HepG2 (cell line): Measurements from ENCODE around the gene KRCC1. TPM values are rescaled to one million over a fixed set of nuclear protein-coding genes. Genes with fewer than 3 reads are reported as not detected.
A peak's percentile ranks its signal among the peaks of the same experiment; 100 is the strongest.

Source experiments
- FOXC1 ChIP-seq: sonication (generic); formaldehyde crosslinking; IDR thresholded peaks from 2 replicates; pipeline ENCODE4 v1.8.0; 2022; ENCODE audit warnings: mild to moderate bottlenecking, missing genetic modification reagents, borderline replicate concordance
- JUNB ChIP-seq: sonication (generic); formaldehyde crosslinking; IDR thresholded peaks from 2 replicates; pipeline ENCODE4 v1.8.0; 2022; ENCODE audit warnings: missing genetic modification reagents, mild to moderate bottlenecking, borderline replicate concordance
- LCORL ChIP-seq, 2 experiments: fragments of 450-650 bp in 1 of 2; sonication (generic) in 1 of 2; formaldehyde crosslinking in 1 of 2; IDR thresholded peaks; 2 replicates each; pipeline versions ENCODE4 v1.5.0 to v1.6.1; 2017 to 2020; ENCODE audit warnings: antibody characterized with exemption in 1 of 2, missing genetic modification reagents in 1 of 2
- SOX6 ChIP-seq, 2 experiments: fragments of 450-650 bp in 1 of 2; sonication (generic) in 1 of 2; formaldehyde crosslinking in 1 of 2; IDR thresholded peaks; 2 replicates each; pipeline versions ENCODE4 v1.4.0 to v1.6.1; 2017 to 2020; ENCODE audit warnings: antibody characterized with exemption in 1 of 2, mild to moderate bottlenecking in 1 of 2, missing genetic modification reagents in 1 of 2
- SRSF1 ChIP-seq: fragments of 200-400 bp; formaldehyde crosslinking; optimal IDR thresholded peaks from 2 replicates; pipeline ENCODE3; 2017; ENCODE audit warnings: mild to moderate bottlenecking, low read depth, low read length, moderate library complexity
- TCF12 ChIP-seq, 2 experiments: fragments of 450-650 bp in 1 of 2; sonication (generic) in 1 of 2; formaldehyde crosslinking in 1 of 2; IDR thresholded peaks; 2 replicates each; pipeline versions ENCODE4 v1.6.1 to v1.8.0; 2017 to 2022; ENCODE audit warnings: antibody characterized with exemption in 1 of 2, mild to moderate bottlenecking in 1 of 2, missing genetic modification reagents in 1 of 2, moderate library complexity in 1 of 2
- ZFP1 ChIP-seq: IDR thresholded peaks from 2 replicates; pipeline ENCODE4 v1.6.1; 2016
- polyA plus RNA-seq, 8 experiments: library from polyadenylated mRNA; depleted of rRNA in 3 of 8; stranded (reverse) in 7 of 8; unstranded in 1 of 8; fragments of >200 nt; fragmentation: Illumina TruSeq in 4 of 8; extraction: Trizol in 4 of 8; gene quantifications; 2 replicates each; pipeline versions ENCODE4 v1.2.1 to v1.2.3, GENCODE V29; 2011 to 2016; ENCODE audit warnings: low read depth in 4 of 8, missing spikeins in 1 of 8, mixed read lengths in 1 of 8; ENCODE audit not compliant: insufficient read depth in 1 of 8
- total RNA-seq, 5 experiments: library from RNA; depleted of rRNA; stranded (reverse); fragments of >200 nt; fragmentation: Illumina TruSeq; extraction: Trizol; gene quantifications; 2 replicates each; pipeline ENCODE4 v1.2.3, GENCODE V29; 2016; ENCODE audit warnings: low read depth in 1 of 5
- TF ChIP-seq, protein P1 (sequence below): sonication (generic); formaldehyde crosslinking; IDR thresholded peaks from 2 replicates; pipeline ENCODE4 v1.4.0; 2020; ENCODE audit warnings: missing genetic modification reagents, borderline replicate concordance
- TF ChIP-seq, protein P2 (sequence below): sonication (generic); formaldehyde crosslinking; IDR thresholded peaks from 2 replicates; pipeline ENCODE4 v1.4.0; 2020; ENCODE audit warnings: mild to moderate bottlenecking, low read depth, missing genetic modification reagents
- TF ChIP-seq, protein P3 (sequence below), 2 experiments: sonication (generic) in 1 of 2; formaldehyde crosslinking in 1 of 2; IDR thresholded peaks; 2 replicates each; pipeline versions ENCODE4 v1.4.0 to v1.6.1; 2016 to 2020; ENCODE audit warnings: borderline replicate concordance in 1 of 2, low read depth in 1 of 2, mild to moderate bottlenecking in 1 of 2, missing genetic modification reagents in 1 of 2
- TF ChIP-seq, protein P4 (sequence below): sonication (generic); formaldehyde crosslinking; IDR thresholded peaks from 2 replicates; pipeline ENCODE4 v1.9.0; 2021; ENCODE audit warnings: missing genetic modification reagents, borderline replicate concordance
- TF ChIP-seq, protein P5 (sequence below): IDR thresholded peaks from 2 replicates; pipeline ENCODE4 v1.6.1; 2016

KRCC1 gene
- total and polyA plus RNA-seq, 2 of the 13 experiments (the other 11 are each of a cell fraction or from before 2014, with no cell fraction given), result 6.5 to 7.7 TPM

DNA sequence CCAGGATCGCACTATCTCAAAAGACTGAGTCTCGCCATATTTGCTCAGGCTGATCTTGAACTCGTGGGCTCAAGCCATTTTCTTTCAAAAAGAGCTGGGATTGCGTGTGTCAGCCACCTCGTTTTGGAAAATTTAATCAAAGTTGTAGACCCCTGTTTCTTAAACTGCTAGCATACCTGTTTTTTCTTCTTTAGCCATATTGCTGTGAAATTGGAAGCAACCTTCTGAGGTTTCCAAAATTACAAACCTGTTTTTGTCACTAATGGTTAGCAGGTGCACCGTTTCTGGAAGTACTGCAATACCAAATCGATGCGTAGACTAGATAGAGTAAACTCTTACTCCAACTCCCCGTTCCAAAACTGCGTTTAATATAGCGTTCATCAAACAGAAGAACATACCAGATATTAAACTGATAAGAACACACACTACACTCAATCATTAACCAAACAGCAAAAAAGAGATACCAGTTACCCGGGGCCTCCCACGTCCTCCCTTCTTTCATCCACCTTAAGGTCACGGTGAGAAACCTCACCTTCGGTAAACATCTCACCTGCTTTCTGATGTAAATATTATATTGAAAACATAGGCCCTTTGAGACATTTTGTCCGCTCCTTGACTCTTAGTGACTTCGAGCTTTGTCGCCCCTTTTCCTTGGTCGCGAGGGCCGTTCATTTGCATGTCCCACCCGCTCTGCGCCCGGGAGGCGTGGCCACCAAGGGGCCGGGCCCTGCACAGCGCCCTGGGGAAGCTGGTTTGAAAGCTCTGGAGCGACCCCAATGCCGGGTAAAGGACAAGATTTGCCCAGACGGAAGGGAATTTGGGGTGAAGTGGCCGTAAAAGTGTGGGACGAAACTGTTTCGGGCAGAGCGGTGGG lies 39.3 kb downstream of the KRCC1 start, which contains the start of gene RNU2-63P (continued):
- TF ChIP-seq JUNB (peak; percentile 79), ZFP1 (CRISPR knock-in tag) (peak; percentile 67), FOXC1 (CRISPR knock-in tag) (peak; percentile 66; the same call in 1 of the 2 replicates), SRSF1 (no peak), LCORL (IDR thresholded peaks at IDR 0.05) (no peak), LCORL (CRISPR knock-in tag; IDR thresholded peaks at IDR 0.05) (peak; percentile 48; the same call in 1 of the 2 replicates), SOX6 (IDR thresholded peaks at IDR 0.05) (no peak), SOX6 (CRISPR knock-in tag; IDR thresholded peaks at IDR 0.05) (peak; percentile 42; the same call in 1 of the 2 replicates), TCF12 (IDR thresholded peaks at IDR 0.05) (no peak), TCF12 (CRISPR knock-in tag; IDR thresholded peaks at IDR 0.05) (peak; percentile 80; the same call in 1 of the 2 replicates)
- TF ChIP-seq, protein P1, sequence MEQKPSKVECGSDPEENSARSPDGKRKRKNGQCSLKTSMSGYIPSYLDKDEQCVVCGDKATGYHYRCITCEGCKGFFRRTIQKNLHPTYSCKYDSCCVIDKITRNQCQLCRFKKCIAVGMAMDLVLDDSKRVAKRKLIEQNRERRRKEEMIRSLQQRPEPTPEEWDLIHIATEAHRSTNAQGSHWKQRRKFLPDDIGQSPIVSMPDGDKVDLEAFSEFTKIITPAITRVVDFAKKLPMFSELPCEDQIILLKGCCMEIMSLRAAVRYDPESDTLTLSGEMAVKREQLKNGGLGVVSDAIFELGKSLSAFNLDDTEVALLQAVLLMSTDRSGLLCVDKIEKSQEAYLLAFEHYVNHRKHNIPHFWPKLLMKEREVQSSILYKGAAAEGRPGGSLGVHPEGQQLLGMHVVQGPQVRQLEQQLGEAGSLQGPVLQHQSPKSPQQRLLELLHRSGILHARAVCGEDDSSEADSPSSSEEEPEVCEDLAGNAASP (CRISPR knock-in tag), result peak; percentile 30
- TF ChIP-seq, protein P2, sequence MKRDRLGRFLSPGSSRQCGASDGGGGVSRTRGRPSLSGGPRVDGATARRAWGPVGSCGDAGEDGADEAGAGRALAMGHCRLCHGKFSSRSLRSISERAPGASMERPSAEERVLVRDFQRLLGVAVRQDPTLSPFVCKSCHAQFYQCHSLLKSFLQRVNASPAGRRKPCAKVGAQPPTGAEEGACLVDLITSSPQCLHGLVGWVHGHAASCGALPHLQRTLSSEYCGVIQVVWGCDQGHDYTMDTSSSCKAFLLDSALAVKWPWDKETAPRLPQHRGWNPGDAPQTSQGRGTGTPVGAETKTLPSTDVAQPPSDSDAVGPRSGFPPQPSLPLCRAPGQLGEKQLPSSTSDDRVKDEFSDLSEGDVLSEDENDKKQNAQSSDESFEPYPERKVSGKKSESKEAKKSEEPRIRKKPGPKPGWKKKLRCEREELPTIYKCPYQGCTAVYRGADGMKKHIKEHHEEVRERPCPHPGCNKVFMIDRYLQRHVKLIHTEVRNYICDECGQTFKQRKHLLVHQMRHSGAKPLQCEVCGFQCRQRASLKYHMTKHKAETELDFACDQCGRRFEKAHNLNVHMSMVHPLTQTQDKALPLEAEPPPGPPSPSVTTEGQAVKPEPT (CRISPR knock-in tag), result 0 out of 2 replicates have a peak, but pooled peaks have one; percentile 88
- TF ChIP-seq, protein P3, sequence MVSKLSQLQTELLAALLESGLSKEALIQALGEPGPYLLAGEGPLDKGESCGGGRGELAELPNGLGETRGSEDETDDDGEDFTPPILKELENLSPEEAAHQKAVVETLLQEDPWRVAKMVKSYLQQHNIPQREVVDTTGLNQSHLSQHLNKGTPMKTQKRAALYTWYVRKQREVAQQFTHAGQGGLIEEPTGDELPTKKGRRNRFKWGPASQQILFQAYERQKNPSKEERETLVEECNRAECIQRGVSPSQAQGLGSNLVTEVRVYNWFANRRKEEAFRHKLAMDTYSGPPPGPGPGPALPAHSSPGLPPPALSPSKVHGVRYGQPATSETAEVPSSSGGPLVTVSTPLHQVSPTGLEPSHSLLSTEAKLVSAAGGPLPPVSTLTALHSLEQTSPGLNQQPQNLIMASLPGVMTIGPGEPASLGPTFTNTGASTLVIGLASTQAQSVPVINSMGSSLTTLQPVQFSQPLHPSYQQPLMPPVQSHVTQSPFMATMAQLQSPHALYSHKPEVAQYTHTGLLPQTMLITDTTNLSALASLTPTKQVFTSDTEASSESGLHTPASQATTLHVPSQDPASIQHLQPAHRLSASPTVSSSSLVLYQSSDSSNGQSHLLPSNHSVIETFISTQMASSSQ (IDR thresholded peaks at IDR 0.05; ENCODE audit: low read depth), result peak; percentile 81; the same call in 1 of the 2 replicates
- TF ChIP-seq, protein P3 (CRISPR knock-in tag; IDR thresholded peaks at IDR 0.05; ENCODE audit: borderline replicate concordance), result peak; percentile 77; the same call in 1 of the 2 replicates
- TF ChIP-seq, protein P4, sequence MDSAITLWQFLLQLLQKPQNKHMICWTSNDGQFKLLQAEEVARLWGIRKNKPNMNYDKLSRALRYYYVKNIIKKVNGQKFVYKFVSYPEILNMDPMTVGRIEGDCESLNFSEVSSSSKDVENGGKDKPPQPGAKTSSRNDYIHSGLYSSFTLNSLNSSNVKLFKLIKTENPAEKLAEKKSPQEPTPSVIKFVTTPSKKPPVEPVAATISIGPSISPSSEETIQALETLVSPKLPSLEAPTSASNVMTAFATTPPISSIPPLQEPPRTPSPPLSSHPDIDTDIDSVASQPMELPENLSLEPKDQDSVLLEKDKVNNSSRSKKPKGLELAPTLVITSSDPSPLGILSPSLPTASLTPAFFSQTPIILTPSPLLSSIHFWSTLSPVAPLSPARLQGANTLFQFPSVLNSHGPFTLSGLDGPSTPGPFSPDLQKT (CRISPR knock-in tag), result no peak
- TF ChIP-seq, protein P5, sequence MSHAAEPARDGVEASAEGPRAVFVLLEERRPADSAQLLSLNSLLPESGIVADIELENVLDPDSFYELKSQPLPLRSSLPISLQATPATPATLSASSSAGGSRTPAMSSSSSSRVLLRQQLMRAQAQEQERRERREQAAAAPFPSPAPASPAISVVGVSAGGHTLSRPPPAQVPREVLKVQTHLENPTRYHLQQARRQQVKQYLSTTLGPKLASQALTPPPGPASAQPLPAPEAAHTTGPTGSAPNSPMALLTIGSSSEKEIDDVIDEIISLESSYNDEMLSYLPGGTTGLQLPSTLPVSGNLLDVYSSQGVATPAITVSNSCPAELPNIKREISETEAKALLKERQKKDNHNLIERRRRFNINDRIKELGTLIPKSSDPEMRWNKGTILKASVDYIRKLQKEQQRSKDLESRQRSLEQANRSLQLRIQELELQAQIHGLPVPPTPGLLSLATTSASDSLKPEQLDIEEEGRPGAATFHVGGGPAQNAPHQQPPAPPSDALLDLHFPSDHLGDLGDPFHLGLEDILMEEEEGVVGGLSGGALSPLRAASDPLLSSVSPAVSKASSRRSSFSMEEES, result peak; percentile 48; the same call in 1 of the 2 replicates
